ENCODE results near the gene PIM3.

The PIM3 gene

GRCh38 chr22:49959782-49960158 lies 802 bp upstream of the PIM3 start:
- TF ChIP-seq CTCF (IDR thresholded peaks at IDR 0.05) (no peak), ZFX (IDR thresholded peaks at IDR 0.05; ENCODE audit: borderline replicate concordance) (no peak)
- peak overlapping the region; percentile 98 for H3K27ac ChIP-seq

- H3K27ac ChIP-seq: peak overlapping the region; percentile 98
- TF ChIP-seq CTCF (IDR thresholded peaks at IDR 0.05) (no peak), ZFX (IDR thresholded peaks at IDR 0.05; ENCODE audit: borderline replicate concordance) (no peak)
These were observed 531 bp downstream of the PIM3 start for GRCh38 chr22:49961005-49961600.

- H3K27ac ChIP-seq: peak overlapping the region; percentile 98
- TF ChIP-seq CTCF (IDR thresholded peaks at IDR 0.05): no peak
- no peak for TF ChIP-seq ZFX (IDR thresholded peaks at IDR 0.05; ENCODE audit: borderline replicate concordance)
These were observed 1.0 kb downstream of the PIM3 start for GRCh38 chr22:49961601-49962011.

GRCh38 chr22:49962012-49962750 lies 1.6 kb downstream of the PIM3 start:
- peak overlapping the region; percentile 98 for H3K27ac ChIP-seq
- no peak for TF ChIP-seq CTCF (IDR thresholded peaks at IDR 0.05)
- no peak for TF ChIP-seq ZFX (IDR thresholded peaks at IDR 0.05; ENCODE audit: borderline replicate concordance)

GRCh38 chr22:49962751-49963646 lies 2.4 kb downstream of the PIM3 start:
- peak overlapping the region; percentile 98 for H3K27ac ChIP-seq
- no peak for TF ChIP-seq CTCF (IDR thresholded peaks at IDR 0.05)
- TF ChIP-seq ZFX (IDR thresholded peaks at IDR 0.05; ENCODE audit: borderline replicate concordance): no peak

GRCh38 chr22:49963647-49964026 lies 3.1 kb downstream of the PIM3 start:
- H3K27ac ChIP-seq: peak overlapping the region; percentile 98
- no peak for TF ChIP-seq ZFX (IDR thresholded peaks at IDR 0.05; ENCODE audit: borderline replicate concordance)
- TF ChIP-seq CTCF (IDR thresholded peaks at IDR 0.05): no peak
